NT2/D1 (cell line): ENCODE data around the gene DSG3.

ENCODE experiments used
- SUZ12 ChIP-seq: IDR thresholded peaks from 2 replicates; pipeline ENCODE4 v1.6.1; 2011; ENCODE audit not compliant: insufficient read length, insufficient read depth; ENCODE audit errors: extremely low read depth
- YY1 ChIP-seq: IDR thresholded peaks from 2 replicates; pipeline ENCODE4 v1.6.1; 2011; ENCODE audit not compliant: insufficient read length, insufficient read depth
- ZNF274 ChIP-seq: IDR thresholded peaks from 2 replicates; pipeline ENCODE4 v1.6.1; 2011; ENCODE audit warnings: mild to moderate bottlenecking, low read depth, low read length

- TF ChIP-seq YY1 (no peak), SUZ12 (no peak), ZNF274 (no peak)
These were observed 27.0 kb upstream of the DSG3 start for GRCh38 chr18:31420524-31420923.
